Neural cell (in vitro differentiated cells): ENCODE data around the gene PDLIM5. TPM values are rescaled to one million over a fixed set of nuclear protein-coding genes. Genes with fewer than 3 reads are reported as not detected.

Source experiments
- H2AFZ ChIP-seq: fragments of 200-600, 300-800 bp; sonication (generic), shearing (Covaris generic); 2 replicates; pipeline ENCODE4 v1.6.0; 2014; ENCODE audit warnings: low read depth, mild to moderate bottlenecking, antibody characterized with exemption, low read length, moderate library complexity
- H3F3A ChIP-seq: fragments of 200-600 bp; shearing (Covaris generic); 2 replicates; pipeline ENCODE4 v1.6.1; 2016; ENCODE audit warnings: mild to moderate bottlenecking, moderate library complexity, mixed read lengths, antibody characterized with exemption, low read length; ENCODE audit not compliant: insufficient read depth, poor library complexity, severe bottlenecking
- H3K27ac ChIP-seq: fragments of 200-600, 300-800 bp; sonication (generic), shearing (Covaris generic); 2 replicates; pipeline ENCODE4 v1.5.1; 2014; ENCODE audit warnings: mild to moderate bottlenecking, low read length, moderate library complexity
- H3K27me3 ChIP-seq: fragments of 300-800, 200-600 bp; sonication (generic), shearing (Covaris generic); 2 replicates; pipeline ENCODE4 v1.6.0; 2014; ENCODE audit warnings: mild to moderate bottlenecking, low read depth, low read length, moderate library complexity; ENCODE audit not compliant: insufficient read depth
- H3K36me3 ChIP-seq: fragments of 300-800, 200-600 bp; sonication (generic), shearing (Covaris generic); 2 replicates; pipeline ENCODE4 v1.5.1; 2014; ENCODE audit warnings: mild to moderate bottlenecking, antibody characterized with exemption, low read length, moderate library complexity; ENCODE audit not compliant: insufficient read depth
- H3K4me2 ChIP-seq: fragments of 300-800, 200-600 bp; sonication (generic), shearing (Covaris generic); 2 replicates; pipeline ENCODE4 v1.6.0; 2014; ENCODE audit warnings: mild to moderate bottlenecking, low read length
- H3K4me3 ChIP-seq: fragments of 300-800, 200-600 bp; sonication (generic), shearing (Covaris generic); 2 replicates; pipeline ENCODE4 v1.5.1; 2014; ENCODE audit warnings: mild to moderate bottlenecking, low read length, moderate library complexity
- H3K79me2 ChIP-seq: fragments of 200-600 bp; shearing (Covaris generic); replicated peaks from 2 replicates; pipeline ENCODE4 v1.6.0; 2014; ENCODE audit warnings: mild to moderate bottlenecking, low read length, moderate library complexity; ENCODE audit not compliant: insufficient read depth
- H3K9ac ChIP-seq: fragments of 300-800, 200-600 bp; sonication (generic), shearing (Covaris generic); 2 replicates; pipeline ENCODE4 v1.6.1; 2016; ENCODE audit warnings: mild to moderate bottlenecking, low read length, mixed read lengths
- H3K9me2 ChIP-seq: fragments of 200-600 bp; shearing (Covaris generic); 2 replicates; pipeline ENCODE4 v1.6.1; 2016; ENCODE audit warnings: mild to moderate bottlenecking, low read length, mixed read lengths; ENCODE audit not compliant: insufficient read depth
- H3K9me3 ChIP-seq: fragments of 200-600, 300-800 bp; sonication (generic), shearing (Covaris generic); 2 replicates; pipeline ENCODE4 v1.6.1; 2016; ENCODE audit warnings: mild to moderate bottlenecking, mixed run types, low read length, moderate library complexity, mixed read lengths
- H4K20me1 ChIP-seq: fragments of 200-600 bp; shearing (Covaris generic); 2 replicates; pipeline ENCODE4 v1.6.1; 2016; ENCODE audit warnings: mild to moderate bottlenecking, mixed run types; ENCODE audit not compliant: insufficient read depth
- EP300 ChIP-seq: fragments of 450-650 bp; conservative IDR thresholded peaks from 2 replicates; pipeline ENCODE4 v1.6.1; 2014; ENCODE audit warnings: antibody characterized with exemption, mild to moderate bottlenecking, moderate library complexity; ENCODE audit not compliant: poor library complexity, severe bottlenecking
- EZH2 ChIP-seq: fragments of 200-600, 300-800 bp; shearing (Covaris generic), sonication (generic); IDR thresholded peaks from 2 replicates; pipeline ENCODE4 v1.6.1; 2014; ENCODE audit warnings: antibody characterized with exemption, low read length, borderline replicate concordance, mild to moderate bottlenecking; ENCODE audit not compliant: insufficient read depth, poor library complexity, severe bottlenecking
- MXI1 ChIP-seq: fragments of 450-650 bp; conservative IDR thresholded peaks from 2 replicates; pipeline ENCODE4 v1.6.1; 2014; ENCODE audit warnings: antibody characterized with exemption, mild to moderate bottlenecking; ENCODE audit not compliant: poor library complexity, severe bottlenecking
- POLR2AphosphoS5 ChIP-seq: IDR thresholded peaks from 2 replicates; pipeline ENCODE4 v1.6.1; 2012
- RAD21 ChIP-seq: fragments of 450-650 bp; conservative IDR thresholded peaks from 2 replicates; pipeline ENCODE4 v1.6.1; 2014; ENCODE audit warnings: antibody characterized with exemption, mild to moderate bottlenecking, moderate library complexity
- REST ChIP-seq: IDR thresholded peaks from 2 replicates; pipeline ENCODE4 v1.6.1; 2012; ENCODE audit warnings: borderline replicate concordance
- SMC3 ChIP-seq: fragments of 450-650 bp; conservative IDR thresholded peaks from 2 replicates; pipeline ENCODE4 v1.6.1; 2014; ENCODE audit warnings: antibody characterized with exemption, mild to moderate bottlenecking, moderate library complexity; ENCODE audit not compliant: poor library complexity
- TAF1 ChIP-seq: IDR thresholded peaks from 2 replicates; pipeline ENCODE4 v1.6.1; 2012; ENCODE audit warnings: low read depth
- polyA plus RNA-seq: library from polyadenylated mRNA; depleted of rRNA; stranded (reverse); fragments of >200 nt; gene quantifications from 2 replicates; pipeline ENCODE4 v1.2.3, GENCODE V29; 2014
- TF ChIP-seq, protein P1 (sequence below): fragments of 450-650 bp; IDR thresholded peaks from 2 replicates; pipeline ENCODE4 v1.5.1; 2014; ENCODE audit warnings: antibody characterized with exemption, mild to moderate bottlenecking, moderate library complexity; ENCODE audit not compliant: poor library complexity, severe bottlenecking

The PDLIM5 gene
- polyA plus RNA-seq, 1 donor from 2014 or later: 1.6 TPM

GRCh38 chr4:94479358-94480141, 27.8 kb downstream of the PDLIM5 start:
- TF ChIP-seq, protein P1, sequence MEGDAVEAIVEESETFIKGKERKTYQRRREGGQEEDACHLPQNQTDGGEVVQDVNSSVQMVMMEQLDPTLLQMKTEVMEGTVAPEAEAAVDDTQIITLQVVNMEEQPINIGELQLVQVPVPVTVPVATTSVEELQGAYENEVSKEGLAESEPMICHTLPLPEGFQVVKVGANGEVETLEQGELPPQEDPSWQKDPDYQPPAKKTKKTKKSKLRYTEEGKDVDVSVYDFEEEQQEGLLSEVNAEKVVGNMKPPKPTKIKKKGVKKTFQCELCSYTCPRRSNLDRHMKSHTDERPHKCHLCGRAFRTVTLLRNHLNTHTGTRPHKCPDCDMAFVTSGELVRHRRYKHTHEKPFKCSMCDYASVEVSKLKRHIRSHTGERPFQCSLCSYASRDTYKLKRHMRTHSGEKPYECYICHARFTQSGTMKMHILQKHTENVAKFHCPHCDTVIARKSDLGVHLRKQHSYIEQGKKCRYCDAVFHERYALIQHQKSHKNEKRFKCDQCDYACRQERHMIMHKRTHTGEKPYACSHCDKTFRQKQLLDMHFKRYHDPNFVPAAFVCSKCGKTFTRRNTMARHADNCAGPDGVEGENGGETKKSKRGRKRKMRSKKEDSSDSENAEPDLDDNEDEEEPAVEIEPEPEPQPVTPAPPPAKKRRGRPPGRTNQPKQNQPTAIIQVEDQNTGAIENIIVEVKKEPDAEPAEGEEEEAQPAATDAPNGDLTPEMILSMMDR: no peak
- no peak for TF ChIP-seq POLR2AphosphoS5
- TF ChIP-seq REST: no peak
- no peak for TF ChIP-seq EZH2
- TF ChIP-seq SMC3: no peak
- TF ChIP-seq TAF1: no peak
- no peak for TF ChIP-seq EP300
- no peak for TF ChIP-seq MXI1
- TF ChIP-seq RAD21: no peak
- no peak overlapping the region for H3K4me2 ChIP-seq
- no peaks in the 10 kb centered on the region for H3K9me2 ChIP-seq
- no peaks in the 10 kb centered on the region for H3K9me3 ChIP-seq
- H2AFZ ChIP-seq: no peak overlapping the region
- H4K20me1 ChIP-seq: no peaks in the 10 kb centered on the region
- no peaks in the 10 kb centered on the region for H3K36me3 ChIP-seq
- H3F3A ChIP-seq: no peaks in the 10 kb centered on the region
- no peak overlapping the region for H3K27ac ChIP-seq
- no peaks in the 10 kb centered on the region for H3K27me3 ChIP-seq
- H3K79me2 ChIP-seq: no peaks in the 10 kb centered on the region
- no peak overlapping the region for H3K4me3 ChIP-seq
- no peak overlapping the region for H3K9ac ChIP-seq

GRCh38 chr4:94480362-94480951, 28.7 kb downstream of the PDLIM5 start:
- no peaks in the 10 kb centered on the region for H3K79me2 ChIP-seq
- H3K4me2 ChIP-seq: no peak overlapping the region
- no peak overlapping the region for H3K9ac ChIP-seq
- no peaks in the 10 kb centered on the region for H4K20me1 ChIP-seq
- H3K27me3 ChIP-seq: no peaks in the 10 kb centered on the region
- no peak overlapping the region for H3K27ac ChIP-seq
- no peak for TF ChIP-seq TAF1
- TF ChIP-seq POLR2AphosphoS5: no peak
- no peak for TF ChIP-seq MXI1
- no peak for TF ChIP-seq EZH2
- no peak for TF ChIP-seq SMC3
- TF ChIP-seq REST: no peak
- TF ChIP-seq, protein P1: no peak
- no peak for TF ChIP-seq RAD21
- TF ChIP-seq EP300: no peak
- H3F3A ChIP-seq: no peaks in the 10 kb centered on the region
- H3K36me3 ChIP-seq: no peaks in the 10 kb centered on the region
- no peak overlapping the region for H2AFZ ChIP-seq
- H3K9me2 ChIP-seq: no peaks in the 10 kb centered on the region
- no peaks in the 10 kb centered on the region for H3K9me3 ChIP-seq
- H3K4me3 ChIP-seq: no peak overlapping the region
